Left kidney (tissue), 8 donors: ENCODE data around the gene MAN2A1. TPM values are rescaled to one million over a fixed set of nuclear protein-coding genes. Genes with fewer than 3 reads are reported as not detected.

Experiments
- DNase-seq: peaks from one replicate; pipeline ENCODE4 v3.0.0-alpha.2; 2013
- long read RNA-seq, 8 donors: transcript quantifications; one replicate each; lab custom pipeline, GENCODE V29; 2026
- polyA plus RNA-seq: library from polyadenylated mRNA; unstranded; fragments of 120-200 nt; gene quantifications from one replicate; pipeline ENCODE4 v1.2.1, GENCODE V29; 2013; ENCODE audit not compliant: insufficient read length

MAN2A1 gene
- 86.1 TPM for polyA plus RNA-seq
- long read RNA-seq, donor 1, full-length matches to known transcripts: 6 of 6 reads
- long read RNA-seq, donor 1, partial matches to known transcripts: 0 of 6 reads
- long read RNA-seq, donor 1, other reads (novel, unspliced or antisense): 0 of 6 reads
- long read RNA-seq, donor 2, full-length matches to known transcripts: 4 of 4 reads
- long read RNA-seq, donor 2, partial matches to known transcripts: 0 of 4 reads
- long read RNA-seq, donor 2, other reads (novel, unspliced or antisense): 0 of 4 reads
- long read RNA-seq, donor 3, full-length matches to known transcripts: 5 of 5 reads
- long read RNA-seq, donor 3, partial matches to known transcripts: 0 of 5 reads
- long read RNA-seq, donor 3, other reads (novel, unspliced or antisense): 0 of 5 reads
- long read RNA-seq, donor 4: 0 reads
- long read RNA-seq, donor 5, full-length matches to known transcripts: 4 of 4 reads
- long read RNA-seq, donor 5, partial matches to known transcripts: 0 of 4 reads
- long read RNA-seq, donor 5, other reads (novel, unspliced or antisense): 0 of 4 reads
- long read RNA-seq, donor 6, full-length matches to known transcripts: 4 of 34 reads
- long read RNA-seq, donor 6, partial matches to known transcripts: 30 of 34 reads
- long read RNA-seq, donor 6, other reads (novel, unspliced or antisense): 0 of 34 reads
- long read RNA-seq, donor 7, full-length matches to known transcripts: 8 of 8 reads
- long read RNA-seq, donor 7, partial matches to known transcripts: 0 of 8 reads
- long read RNA-seq, donor 7, other reads (novel, unspliced or antisense): 0 of 8 reads
- long read RNA-seq, donor 8, full-length matches to known transcripts: 3 of 3 reads
- long read RNA-seq, donor 8, partial matches to known transcripts: 0 of 3 reads
- long read RNA-seq, donor 8, other reads (novel, unspliced or antisense): 0 of 3 reads

GRCh38 chr5:109689740-109690241, at the start of gene MAN2A1:
Gene MAN2A1, plus strand, starts transcription at chr5:109689927. Its CDS starts 491 bp downstream, at chr5:109690418.
- peak; percentile 76 for DNase-seq

- DNase-seq: no peak
Measured at GRCh38 chr5:109640976-109641375, 48.8 kb upstream of the MAN2A1 start.

DNA sequence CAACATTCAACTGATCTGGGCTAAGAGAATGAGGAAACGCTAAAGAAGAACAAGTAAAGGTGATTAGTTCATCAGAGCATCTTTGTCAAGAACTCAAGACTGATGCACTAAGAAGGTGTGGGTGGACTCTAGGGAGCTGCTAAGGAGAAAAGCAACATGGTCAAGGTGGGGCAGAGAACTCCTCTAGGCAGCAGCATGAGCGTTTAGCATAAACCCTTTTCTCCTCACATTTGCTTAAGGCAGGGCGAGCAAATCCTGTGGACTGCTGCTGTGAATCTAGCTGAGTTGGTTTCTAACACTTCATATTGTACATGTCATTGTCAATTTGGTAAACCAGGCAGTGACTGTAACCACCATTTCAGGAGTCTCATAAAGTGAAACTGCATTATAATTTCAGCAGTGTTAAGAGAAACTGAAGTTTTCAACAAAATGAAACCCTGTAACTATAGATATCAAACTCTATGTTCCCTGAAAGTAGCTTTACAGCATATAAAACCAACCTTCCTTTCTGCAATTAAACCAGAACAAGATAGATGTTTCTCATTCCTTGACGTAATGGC, 45.9 kb upstream of the MAN2A1 start:
- no peak for DNase-seq

- no peak for DNase-seq
Measured at GRCh38 chr5:109644829-109645228, 44.9 kb upstream of the MAN2A1 start.

- DNase-seq: no peak
Measured at GRCh38 chr5:109645707-109646192, 44.0 kb upstream of the MAN2A1 start.

DNA sequence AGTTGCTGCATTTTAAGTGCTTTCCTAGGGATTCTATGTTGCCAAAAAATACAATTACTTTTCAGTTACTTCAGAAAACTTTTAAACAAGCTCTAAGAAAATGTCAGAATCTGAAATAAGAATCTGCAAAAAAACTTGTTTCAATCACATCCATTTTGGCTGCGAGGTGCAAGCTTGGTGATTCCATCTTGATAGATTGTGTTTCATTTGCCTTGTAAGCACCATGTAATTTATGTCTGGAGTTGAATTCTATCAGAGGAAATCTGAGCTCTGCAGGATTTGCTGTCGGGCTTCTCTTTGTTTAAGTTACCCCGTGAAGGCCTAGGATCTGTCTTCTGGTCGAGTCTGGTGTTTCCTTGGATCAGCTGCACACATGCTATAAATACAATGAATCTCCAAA, 40.4 kb upstream of the MAN2A1 start:
- DNase-seq: peak; percentile 47

- no peak for DNase-seq
Measured at GRCh38 chr5:109650493-109650892, 39.2 kb upstream of the MAN2A1 start.

- no peak for DNase-seq
Measured at GRCh38 chr5:109652096-109652495, 37.6 kb upstream of the MAN2A1 start.

DNA sequence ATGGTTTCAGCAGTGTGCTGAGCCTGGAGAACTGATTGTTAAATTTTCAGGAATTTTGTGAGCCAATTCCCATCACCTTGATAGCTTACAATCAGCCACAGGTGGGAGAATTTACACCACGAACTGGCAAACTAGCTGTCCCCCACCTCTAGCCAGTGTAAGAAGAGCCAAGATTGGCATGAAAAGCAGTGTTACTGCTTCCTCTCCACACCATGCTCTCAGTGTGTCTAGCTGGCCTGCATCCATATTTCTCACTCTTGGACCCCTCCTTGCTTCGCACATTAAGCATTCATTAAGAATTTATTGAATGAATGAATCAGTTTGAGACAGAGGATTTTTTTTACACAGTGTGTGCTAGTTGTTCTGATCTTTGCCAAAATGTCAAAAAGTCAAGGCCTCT, 36.7 kb upstream of the MAN2A1 start:
- no peak for DNase-seq

GRCh38 chr5:109653561-109654239, 36.0 kb upstream of the MAN2A1 start:
- DNase-seq: no peak

- no peak for DNase-seq
Measured at GRCh38 chr5:109654455-109654854, 35.3 kb upstream of the MAN2A1 start.

DNA sequence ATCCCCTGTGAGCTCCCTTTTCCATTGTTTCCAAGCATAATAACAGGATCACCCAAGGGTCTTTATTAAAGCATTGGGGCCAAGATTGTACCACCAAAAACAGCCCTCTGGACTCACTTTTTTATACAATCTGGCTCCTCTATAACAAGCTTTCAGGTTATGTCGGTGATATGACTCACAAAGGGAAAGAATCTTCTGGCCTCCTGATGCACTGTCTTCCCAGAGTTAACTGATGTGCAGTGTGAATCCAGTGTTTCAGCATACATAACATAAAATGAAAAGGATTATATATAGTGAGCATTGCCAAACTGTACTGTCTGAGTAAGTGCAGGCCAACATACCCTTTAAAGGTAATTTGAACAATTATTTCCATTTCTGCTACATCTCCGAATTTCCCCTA, 33.9 kb upstream of the MAN2A1 start:
- no peak for DNase-seq

DNA sequence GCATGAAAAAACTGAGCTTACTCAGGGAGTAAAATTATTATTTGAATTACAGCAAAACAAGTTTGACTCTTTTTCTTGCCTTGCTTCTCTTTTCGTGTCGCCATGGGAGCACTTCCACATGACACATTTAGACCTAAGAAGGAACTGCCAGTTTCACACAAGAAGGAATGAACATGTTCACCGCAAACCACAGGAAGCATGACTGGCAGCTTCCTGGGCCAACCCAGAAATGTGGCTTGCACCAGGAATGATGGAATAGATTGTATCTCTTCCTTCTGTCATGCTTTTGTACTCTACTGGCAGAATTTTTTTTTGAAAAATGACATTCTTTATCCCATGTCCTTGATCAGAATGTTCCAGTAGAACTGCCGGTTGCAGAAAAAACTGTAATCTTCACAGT, 32.9 kb upstream of the MAN2A1 start:
- DNase-seq: no peak

GRCh38 chr5:109659901-109660300, 29.8 kb upstream of the MAN2A1 start:
- no peak for DNase-seq

DNA sequence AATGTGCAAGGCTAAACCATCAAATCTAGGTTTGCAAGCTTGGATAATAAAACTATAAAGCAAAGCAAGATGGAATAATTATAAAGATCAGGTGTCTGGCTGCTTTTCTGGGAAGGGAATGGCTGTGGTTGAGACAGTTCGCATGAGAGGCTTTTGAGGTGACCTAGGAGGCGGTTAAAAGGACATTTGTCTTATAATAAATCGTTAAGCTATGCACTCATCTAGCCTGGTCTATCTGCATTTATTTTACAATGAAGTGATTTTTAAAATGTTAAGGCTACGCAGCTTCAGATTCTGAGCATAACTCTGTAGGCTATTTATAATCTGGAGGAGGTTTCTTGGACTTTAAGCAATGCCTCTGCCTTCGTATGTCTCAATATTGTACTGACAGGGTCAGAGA, 29.4 kb upstream of the MAN2A1 start:
- no peak for DNase-seq

- no peak for DNase-seq
Measured at GRCh38 chr5:109668237-109668636, 21.5 kb upstream of the MAN2A1 start.

- no peak for DNase-seq
Measured at GRCh38 chr5:109668668-109669422, 20.9 kb upstream of the MAN2A1 start.

- no peak for DNase-seq
Measured at GRCh38 chr5:109669991-109670706, 19.6 kb upstream of the MAN2A1 start.

DNA sequence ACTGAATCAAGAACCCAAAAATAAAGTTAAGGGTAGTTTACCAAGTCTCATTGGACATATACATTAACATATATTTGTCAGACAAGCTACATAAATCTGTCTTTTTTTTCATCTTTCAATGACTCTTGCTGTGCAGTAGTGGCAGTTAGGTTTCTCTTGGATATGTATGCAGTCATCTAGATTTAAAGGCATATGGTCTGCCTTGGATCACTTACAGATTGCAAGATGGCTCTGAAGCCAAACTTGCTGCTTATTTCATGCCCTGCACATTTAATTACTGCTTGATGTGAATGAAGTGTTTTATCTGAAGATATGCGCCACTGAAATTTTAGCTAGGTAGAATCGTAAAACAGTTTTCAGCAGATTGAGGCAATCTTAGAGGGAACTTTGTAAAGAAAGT, 18.6 kb upstream of the MAN2A1 start:
- no peak for DNase-seq

- DNase-seq: no peak
Measured at GRCh38 chr5:109674596-109674995, 15.1 kb upstream of the MAN2A1 start.
